Activated CD8-positive, alpha-beta memory T cell treated with anti-CD3 and anti-CD28 coated beads, Interleukin-2, amount 50 U/mL, for 24 hours (primary cell): ENCODE results near the gene FAM174B.

Source experiments
- DNase-seq: peaks from one replicate; pipeline ENCODE4 v3.0.0-alpha.2; 2020; ENCODE audit errors: extremely low read depth

Gene FAM174B

DNA sequence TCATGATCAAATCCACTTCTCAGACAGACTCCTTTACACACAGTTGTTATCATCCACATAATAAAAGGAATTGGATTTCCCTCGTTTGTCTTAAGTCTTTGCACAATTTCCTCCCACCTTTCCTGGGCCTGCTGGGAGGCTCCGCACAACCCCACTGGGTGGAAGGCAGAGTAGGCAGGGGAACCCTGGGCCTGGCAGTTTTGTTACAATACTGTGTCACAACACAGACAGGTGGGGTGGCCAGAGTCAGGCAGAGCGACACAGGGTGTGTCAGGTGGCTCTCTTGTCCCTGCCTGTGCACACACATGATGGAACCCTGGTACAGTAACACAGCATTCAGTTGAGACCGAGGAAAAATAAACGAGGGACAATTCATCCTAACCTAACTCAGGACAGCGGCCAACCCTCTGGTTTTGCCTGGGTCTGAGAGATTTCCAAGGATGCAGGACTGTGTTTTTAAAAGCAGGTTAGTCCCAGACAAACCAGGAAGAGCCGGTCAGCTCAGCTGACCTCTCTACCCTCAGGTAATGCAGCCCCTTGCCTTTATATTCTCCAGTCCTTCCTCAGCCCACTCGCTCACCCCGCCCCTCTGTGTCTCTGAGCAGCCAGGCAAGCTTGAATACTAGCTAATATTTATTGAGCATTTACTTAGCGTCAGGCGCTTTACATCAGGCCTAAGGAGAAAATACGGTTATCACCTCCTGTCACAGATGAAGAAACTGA lies 8.8 kb upstream of the FAM174B start:
- no peak for DNase-seq

DNA sequence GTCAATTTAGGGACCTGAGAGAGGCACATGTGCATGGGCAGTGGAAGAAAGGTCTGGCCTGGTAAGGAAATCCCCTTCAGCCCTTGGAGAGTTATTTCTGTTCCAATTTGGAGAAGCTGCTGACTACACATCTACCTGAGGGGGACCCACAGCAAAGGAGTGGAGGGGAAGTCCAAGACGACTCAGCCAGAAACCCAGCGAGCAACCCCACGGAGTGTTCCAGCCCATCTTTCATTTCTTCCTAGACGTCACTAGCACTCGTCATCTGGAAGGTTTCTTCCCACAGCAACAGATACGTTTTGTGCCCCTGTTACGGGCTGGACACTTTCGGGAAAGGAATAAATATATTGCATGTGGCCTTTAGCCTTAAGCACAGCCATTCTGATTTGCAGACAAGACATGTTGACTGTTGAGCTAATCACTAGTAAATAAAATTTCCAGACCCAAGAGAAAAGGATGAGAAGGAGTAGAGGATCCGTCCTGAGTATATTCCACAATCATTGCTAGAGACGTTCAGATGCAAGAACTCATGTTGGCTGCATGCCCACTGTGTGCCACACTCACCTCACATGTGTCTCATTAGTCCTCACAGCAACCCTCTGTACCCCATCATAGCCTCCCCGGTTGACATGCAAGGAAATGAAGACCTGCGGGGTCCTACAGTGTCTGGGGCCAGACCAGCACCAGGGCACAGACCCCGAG lies 7.8 kb upstream of the FAM174B start:
- peak; percentile 12 for DNase-seq

DNA sequence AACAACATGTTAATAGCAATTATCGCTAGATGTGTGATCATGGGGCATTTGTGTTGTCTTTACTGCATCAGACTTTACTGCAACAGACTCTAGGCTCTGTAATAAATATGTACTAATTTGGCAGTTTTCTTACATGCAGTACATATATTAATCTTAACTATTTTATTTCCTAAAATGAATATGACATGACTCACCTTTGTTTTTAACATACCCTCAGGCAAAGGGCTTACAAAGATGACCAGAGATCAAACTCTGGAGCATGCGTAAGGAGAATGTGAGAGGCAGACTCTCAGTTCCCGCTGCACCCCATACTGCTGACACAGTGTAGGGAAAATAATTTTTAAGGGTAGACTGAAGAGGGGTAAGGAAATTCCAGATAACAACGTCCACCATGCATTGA lies 7.2 kb upstream of the FAM174B start:
- no peak for DNase-seq

DNA sequence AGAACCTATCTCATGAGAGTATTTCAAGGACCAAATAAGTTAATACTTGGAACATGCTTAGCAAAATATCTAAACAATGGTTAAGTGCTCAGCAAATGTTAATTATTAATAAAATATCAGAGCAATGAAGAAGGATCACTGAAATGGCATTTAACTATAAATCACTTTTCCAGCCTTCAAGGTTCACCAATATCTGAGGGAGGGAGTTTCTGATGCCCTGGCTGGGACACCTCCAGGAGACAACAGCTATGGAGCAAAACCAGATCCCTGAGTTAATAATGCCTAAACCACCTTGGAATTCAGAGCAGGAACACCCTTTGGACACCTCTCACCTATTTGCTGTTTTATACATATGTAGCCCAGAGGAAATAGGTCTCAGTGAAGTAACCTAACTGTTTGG lies 6.4 kb upstream of the FAM174B start:
- no peak for DNase-seq

DNA sequence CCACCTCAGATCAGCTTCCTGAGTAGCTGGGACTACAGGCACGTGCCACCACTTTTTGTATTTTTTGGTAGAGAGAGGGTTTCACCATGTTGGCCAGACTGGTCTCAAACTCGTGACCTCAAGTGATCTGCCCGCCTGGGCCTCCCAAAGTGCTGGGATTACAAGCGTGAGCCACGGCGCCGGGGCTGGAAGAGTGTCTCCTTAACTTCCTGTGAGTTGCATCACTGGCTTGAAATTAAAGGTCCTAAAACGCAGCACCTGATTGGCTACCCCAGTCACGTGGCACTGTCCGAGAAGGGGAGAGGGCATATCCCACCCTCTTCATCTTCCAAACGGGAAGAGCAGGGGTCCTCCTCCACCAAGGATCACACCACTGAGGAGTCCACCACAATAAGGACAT lies 5.5 kb upstream of the FAM174B start:
- no peak for DNase-seq

DNA sequence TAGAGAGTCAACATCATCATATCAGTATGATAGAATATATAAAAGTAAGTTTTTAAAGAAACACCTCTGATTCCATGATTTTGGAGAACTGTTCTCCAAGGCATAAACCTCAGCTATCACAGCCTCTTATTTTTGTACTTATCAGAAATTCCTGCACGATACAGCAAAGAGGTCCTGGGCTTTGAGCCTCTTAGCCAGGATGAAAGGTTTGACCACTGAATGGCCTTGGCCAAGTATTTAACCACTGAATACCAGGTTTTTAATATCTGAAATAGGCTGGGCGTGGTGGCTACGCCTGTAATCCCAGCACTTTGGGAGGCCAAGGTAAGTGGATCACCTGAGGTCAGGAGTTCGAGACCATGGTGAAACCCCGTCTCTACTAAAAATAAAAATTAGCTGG lies 1.9 kb upstream of the FAM174B start:
- DNase-seq: no peak

DNA sequence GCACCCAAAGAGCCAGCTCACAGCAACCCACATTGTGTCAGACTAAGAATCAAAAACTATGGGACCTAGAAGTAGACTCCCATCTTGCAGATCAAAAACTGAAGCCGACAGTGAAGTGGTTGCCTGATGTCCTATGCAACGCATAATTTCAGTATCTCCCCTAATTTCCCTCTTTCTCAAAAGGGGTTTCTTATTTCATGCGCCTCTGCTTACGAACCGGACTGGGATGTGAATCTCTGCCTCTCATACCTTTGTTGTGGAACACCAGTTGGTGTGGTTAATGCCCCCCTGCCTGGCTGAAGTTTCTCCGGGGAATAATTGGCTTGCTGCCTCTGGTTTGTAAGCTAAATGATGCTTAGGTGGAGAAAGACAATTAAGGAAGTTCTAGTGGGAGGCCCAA lies 514 bp upstream of the FAM174B start:
- no peak for DNase-seq

DNA sequence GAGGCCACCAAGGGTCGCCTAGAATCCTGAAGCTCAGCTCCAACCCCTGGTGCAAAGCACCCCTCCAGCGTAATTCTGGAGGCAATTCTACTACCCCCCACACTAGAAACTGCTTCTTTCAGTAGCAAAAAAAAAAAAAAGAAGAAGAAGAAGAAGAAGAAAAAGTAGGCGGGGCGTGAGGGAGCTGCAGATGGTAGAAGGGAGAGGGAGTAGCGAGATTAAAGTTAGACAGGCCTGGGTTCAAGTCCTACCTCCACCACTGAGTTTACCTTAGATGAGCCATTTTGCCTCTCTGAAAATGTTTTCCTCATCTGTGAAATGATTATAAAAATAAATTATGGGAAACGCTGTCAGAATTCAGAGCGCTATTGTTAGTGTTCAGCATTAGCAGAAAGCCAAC lies 913 bp downstream of the FAM174B start:
- DNase-seq: no peak

DNA sequence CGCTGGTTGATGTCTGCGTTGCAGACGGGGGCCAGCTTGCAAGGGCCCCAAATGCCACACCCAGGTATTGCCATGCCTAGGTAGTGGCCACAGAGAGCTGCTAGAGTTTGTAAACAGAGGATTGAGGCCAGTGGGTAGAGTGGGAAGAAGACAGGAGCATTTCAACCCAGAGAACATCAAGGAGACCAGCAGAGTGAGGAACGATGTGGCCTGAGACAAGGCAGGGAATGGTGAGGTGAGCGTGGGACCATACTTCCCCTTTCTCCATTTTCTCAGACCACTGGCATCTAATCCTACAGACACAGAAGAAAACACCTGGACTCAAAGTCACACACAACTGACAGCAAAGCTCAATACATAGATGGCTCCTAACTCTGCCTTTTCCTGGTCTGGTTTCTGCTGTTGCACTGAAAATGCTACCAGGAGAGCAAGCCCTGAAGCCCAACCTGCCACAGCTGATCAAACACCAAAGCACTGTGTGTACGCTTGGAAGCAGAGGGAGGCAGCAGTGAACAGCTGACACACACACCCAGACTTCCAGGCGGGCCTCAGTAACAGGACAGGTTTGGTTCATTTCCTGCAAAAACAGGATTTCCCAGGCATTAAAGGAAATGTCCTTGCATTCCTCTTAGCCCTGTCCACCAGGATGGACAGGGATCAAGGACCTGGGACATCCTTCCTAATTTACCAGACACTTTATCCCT lies 1.6 kb downstream of the FAM174B start:
- no peak for DNase-seq

DNA sequence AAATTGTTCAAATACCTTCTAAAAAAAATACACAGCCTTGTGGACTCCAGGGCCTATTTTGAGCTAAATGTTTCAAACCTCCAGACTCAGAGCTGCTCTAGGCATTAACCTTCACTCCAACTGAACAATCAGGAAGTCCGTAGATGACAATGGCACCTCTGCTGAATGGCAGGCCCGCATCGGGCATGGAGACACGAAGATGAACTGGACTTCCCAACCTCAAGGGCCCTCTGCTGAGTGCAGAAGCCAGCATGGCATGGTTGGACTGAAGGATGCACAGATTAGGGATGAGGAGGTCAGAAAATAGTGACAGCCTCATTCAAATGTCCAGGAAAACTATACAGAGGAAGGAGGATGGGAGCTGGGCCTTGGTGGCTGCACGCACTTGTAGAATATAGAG lies 2.2 kb downstream of the FAM174B start:
- no peak for DNase-seq

DNA sequence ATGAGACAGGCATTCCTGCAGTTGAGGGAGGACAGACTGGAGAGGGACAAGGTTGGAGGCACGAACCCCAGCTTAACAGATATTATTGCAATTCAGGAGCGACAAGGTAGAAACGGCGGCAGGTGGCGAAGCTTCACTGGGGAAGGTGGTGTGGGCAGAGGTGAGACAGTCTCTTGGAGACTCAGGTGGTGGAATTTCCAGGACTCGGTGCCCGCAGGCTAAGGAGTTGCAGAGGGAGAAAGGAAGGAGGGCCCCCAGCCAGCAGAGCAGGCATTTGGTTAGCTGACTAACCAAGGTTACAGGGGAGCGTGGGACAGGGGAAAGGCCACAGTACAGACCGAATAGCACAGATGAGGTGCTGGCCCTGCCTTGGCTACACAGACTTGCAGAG lies 3.0 kb downstream of the FAM174B start:
- no peak for DNase-seq

DNA sequence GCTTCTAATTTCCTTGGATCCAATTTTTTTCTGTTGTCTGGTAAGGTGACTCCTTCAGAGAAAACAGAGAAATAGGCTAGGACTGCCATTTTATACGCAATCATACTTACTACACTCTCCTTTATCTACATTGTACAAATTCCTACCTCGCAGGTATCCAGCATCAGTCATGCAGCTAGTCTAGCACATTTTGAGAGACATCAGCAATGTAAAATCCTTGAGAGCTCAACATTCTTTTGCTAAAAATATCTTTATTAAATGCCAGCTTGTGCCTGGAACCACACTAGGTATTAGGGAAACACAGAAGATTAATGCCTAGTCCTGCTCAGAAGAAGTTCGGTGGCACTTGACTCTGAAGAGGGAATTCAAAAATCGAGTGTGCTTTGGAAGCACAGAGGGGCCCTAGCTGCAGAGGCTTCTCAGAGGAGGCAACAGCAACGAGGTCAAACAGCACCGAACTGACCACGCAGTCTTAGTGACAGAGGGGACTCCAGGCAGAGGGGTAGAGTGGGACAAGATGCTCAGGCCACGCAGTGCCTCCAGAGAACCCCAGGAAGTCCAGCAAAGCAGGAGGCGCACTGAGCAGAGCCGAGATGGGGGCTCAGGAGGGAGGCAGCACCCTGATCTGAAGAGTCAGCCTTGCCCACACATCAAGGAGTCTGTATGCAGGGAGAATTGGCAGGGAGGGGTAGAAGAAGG lies 3.5 kb downstream of the FAM174B start:
- DNase-seq: no peak

DNA sequence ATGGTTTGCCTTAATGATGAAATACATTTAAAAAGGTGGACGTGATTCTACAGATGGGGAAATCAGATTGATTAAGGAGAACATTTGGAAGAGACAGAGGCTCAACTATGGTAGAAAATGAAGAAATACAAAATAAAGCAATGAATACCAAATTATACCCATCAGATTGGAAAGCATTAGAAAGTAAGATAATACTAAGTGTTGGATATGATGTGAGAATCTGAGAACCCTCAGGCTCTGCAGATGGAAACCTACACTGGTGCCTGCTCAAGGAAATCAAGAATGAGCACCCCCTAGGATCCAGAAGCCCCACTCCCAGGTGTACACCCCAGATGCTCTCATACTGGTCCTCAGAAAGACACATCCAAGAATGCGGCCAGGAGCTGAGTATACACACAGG lies 4.6 kb downstream of the FAM174B start:
- no peak for DNase-seq

DNA sequence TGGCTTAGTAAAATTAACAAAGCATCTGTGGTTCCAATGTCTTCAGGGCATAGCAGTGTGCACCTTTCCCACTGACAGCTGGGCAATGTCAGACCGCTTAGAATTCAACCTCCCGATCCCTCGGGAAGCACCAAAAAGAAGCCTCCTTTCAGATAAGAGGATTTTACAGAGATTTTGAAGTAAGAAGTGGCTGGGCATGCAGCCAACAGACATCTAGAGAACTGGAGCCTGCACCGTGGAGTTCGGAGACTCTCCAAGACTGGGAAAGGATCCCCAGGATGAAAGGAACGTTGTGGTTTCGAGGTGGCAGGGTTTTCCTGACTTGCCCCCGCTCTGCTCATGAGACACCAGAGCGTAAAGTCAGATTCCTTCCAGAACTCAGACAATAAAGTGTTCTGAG lies 5.3 kb downstream of the FAM174B start:
- DNase-seq: no peak

DNA sequence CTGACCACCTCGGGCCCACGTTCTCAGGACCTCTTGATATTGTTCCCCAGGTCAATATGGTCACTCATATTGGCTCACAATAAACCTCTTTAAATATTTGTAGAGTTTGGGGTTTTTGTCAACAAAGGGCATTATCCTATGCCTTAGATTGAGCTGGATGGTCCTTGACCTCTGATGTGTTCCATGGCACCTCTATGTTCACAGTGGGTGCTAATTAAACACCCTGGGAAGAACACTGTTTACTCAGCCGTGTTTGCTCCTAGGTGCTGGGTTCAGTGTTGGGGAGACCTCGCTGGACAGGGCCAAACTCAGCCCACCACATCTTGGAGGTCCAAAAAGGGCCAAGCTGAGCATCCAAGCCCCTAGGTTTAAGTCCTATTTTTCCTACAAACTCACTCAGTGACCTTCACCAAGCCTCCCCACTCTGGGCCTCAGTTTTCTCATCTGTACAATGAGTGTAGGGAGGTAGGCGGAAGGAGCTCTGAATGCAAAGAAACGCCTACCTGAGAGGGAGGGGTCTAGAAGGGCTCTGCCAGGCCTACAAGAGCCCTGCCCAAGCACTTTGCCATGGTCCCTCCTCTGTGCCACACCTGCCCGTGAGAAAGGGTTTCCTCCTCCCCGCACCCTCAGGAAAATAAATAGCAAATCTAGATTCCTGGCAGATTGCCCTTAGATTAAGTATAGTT lies 7.2 kb downstream of the FAM174B start:
- DNase-seq: no peak

DNA sequence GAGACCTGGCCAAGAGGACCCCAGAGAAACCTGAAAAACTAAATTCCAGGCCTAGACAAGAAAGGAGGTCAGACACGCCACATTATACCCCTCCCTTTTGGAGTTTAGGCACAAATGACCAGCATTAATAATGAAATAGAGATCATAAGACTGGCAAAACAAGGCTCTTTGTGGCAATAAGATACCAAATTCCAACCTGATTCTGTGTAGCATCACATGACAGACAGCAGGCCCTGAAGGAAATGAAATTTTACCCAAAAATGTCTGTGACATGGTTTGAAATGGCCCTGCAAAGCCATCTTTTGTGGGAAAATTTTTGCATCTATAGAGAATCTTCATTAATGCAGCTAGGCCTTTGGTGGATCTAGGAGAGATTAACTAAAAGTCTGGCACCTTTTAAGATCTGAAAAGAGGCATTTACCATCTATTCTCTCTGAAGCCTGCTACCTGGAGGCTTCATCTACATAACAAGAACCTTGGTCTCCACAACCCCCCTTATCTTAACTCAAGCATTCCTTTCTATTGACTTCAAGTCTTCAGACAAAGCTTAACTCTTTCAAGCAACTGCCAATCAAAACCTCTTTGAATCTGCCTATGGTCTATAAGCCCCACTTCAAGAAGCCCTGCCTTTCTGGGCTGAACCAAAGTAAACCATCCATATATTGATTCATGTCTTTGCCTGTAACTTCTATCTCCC lies 8.0 kb downstream of the FAM174B start:
- no peak for DNase-seq

DNA sequence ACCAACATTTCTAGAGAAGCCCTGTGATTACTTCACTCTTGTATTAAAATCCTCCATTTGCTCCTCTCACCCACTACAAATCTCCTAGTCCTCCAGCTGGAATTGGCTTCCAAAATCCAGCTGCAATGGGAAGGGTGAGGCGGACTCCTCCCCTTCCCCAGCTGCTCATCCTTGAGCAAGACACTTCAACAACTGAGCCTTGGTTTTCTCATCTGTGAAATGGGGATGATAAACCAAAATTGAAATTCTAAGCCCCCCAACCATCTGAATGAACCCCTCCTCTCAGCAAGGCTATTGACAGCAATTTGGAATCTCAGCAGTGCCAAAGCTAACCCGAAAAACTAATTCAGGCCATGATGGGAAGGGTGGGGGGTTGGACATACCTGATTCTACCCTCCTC lies 9.4 kb downstream of the FAM174B start:
- DNase-seq: no peak

DNA sequence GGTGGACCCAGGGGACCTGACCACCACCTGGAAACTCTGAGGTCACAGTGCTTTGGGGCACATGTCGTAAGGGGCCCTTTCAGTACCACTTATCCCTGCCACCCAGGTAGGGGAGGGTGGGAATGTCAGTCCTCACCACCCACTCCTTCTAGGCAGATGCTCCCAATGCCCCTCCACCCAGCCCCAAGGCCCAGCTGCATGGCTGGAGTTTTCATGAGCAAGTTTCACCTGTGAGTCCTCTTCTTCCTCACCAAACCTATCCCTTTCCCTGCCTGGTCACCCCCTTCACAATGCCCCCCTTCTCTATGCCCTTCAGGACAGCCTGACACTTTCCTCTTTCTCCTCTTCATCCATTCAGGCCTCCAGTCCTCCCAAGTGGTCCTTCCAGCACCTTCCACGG lies 9.8 kb downstream of the FAM174B start:
- DNase-seq: no peak

DNA sequence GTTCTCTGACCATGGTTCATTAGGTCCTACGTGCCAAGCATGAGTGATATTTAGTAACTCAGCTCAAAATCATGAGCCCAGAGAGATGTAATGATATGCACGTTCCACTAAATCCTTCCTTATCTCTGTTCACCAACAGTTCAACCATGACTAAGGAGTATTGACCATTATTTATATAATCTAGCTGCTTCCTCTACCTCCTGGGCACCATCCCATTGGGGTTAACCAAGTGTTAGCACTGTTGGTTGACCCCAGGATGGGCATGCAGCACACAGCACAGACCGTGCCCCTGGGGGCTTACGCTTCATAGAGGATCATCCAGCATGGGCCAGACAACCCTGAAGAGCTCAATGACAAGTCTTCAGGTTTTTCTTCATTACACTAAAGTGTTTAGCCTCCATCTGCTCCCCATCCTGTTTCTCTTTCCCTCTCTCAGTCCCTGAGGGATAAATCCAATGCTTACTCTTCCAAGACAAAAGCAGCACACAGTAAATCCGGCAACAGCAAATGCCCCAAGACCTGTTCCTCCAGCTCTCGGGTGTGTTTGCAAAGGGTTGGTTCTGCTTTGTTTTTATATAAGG lies 10.4 kb downstream of the FAM174B start:
- DNase-seq: no peak

DNA sequence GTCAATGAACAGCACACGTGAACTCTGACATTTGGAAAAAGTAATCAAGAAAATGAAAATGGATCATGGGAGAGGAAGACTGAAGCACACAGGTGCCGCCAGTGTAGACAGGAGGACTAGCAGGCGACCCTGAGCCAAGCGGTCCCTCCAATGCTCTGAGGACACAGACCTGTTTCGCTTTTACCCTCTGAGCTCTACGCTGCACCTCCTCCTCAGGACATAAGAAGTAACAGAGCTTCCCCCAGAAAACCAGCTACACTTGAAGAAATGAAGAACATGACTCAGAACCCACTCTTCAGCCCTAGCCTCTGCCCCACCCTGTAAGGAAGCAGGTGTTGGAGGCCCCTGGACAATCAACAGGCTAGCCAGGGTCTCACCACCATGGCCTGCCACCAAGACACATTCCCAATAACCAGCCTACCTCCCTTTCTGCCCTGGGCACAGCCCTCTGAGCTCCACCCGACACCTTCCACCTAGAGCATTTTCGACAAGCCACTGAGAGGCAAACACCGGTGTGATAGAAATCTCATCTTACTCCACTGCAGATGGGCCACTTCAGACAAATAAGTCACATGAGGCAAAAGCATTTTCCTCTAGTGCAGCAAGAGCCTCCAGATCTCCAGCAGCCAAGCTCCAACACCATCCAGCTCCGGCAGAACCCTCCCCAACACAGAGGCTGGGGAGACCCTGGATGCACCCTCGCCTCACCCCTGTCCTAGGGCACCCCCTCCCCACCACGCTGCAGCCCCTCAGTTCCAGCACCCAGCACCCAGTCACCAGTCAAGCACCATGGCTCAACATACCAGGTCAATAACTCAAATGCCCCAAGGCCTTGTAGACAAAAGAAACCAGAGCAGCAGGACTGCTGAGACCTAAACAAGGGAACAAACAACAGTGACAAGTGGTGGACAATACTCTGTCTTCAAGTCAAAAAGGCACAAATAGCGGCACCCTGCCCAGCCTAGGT lies 11.4 kb downstream of the FAM174B start:
- no peak for DNase-seq
